Measurements from ENCODE around the gene LETM1.
A peak's percentile ranks its signal among the peaks of the same experiment; 100 is the strongest.

The LETM1 gene

DNA sequence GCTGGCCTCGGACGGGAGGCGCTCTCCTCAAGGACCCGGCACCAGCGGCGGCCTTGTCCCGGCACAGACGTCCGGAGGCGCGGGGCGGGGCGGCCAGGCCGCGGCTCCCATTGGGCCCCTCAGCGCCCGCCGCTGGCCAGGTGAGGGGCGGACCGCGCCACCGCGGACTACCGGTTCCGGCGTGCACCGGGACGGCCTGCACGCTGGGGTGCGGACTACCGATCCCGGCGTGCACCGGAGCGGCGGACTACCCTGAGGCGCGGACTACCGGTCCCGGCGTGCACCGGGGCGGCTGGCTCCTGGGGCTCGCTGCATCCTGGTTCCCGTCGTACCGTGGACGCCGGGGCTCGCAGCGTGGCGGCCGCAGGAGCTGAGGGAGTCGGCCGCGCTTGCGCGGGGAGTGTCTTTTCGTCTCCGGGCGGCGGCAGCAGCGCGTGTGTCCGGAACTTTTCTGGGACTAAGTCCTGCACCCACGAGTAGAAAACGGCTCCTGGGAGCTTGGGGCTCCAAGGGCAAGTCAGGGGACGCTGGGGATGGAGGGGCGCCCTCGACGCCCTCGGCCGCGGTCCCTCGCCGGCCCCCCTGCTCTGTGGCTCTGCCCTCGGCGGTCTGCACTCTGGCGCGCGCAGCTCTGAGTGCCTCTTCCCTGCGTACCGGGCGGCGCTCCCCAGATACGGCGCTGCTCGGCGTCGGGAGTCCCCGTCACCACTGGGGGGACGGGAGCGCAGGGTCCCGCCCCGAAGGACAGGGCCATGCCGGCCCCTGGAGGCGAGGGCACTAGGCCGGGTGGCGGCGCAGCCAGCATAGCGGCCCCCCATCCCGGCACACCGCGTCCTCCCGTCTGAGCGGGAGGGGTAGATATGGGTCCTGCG, at the start of gene LETM1:
TSS of gene LETM1 (minus strand) at position 86 of the 872 bp plus-strand sequence. CDS start 206 bp downstream, outside the sequence.
- Histone ChIP-seq H3K27ac (peak within 1 kb of the TSS; percentile 76 to 93 (median 89)), H3K27me3 (no peaks in the 10 kb centered on the region), H3K9ac (peak within 1 kb of the TSS; percentile 86 to 97 (median 93)), H3K36me3 (peaks cover 0 to 21% (median 15%) of the 10 kb centered on the region in 11 experiments; a peak in 15 of 22 replicates), H3K4me3 (peak within 1 kb of the TSS; percentile 87 to 99 (median 96)), H3K4me1 (peaks cover 38 to 68% (median 56%) of the 10 kb centered on the region in 10 experiments), H4K20me1 (peaks cover 12 to 47% (median 35%) of the 10 kb centered on the region in 11 experiments; a peak in 21 of 22 replicates), H3K9me3 (replicated peaks in 1 of 11) (no peaks in the 10 kb centered on the region), H3K4me2 (peak within 1 kb of the TSS; percentile 91 to 99 (median 97))
- TF ChIP-seq Cebpa-rat (IDR thresholded peaks at IDR 0.05): no peak

DNA sequence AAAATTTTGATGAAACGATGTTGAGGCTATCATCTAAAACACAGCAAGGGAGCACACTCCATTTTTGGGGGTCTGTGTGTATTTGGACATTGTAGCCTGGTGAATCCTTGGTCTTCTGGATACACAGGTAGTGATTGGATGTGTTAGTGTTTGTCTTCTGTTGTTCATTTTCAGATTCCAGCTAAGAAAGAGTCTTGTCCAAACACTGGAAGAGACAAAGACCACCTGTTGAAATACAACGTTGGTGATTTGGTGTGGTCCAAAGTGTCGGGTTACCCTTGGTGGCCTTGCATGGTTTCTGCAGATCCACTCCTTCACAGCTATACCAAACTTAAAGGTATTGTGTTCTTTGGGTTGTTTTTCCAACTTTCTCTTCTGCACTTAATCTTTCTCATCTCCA, 48.1 kb upstream of the LETM1 start:
- H3K27ac ChIP-seq: no peak overlapping the region
- no peaks in the 10 kb centered on the region for H3K27me3 ChIP-seq
- H3K4me2 ChIP-seq: no peak overlapping the region
- H3K9ac ChIP-seq: no peak overlapping the region
- no peak for TF ChIP-seq Cebpa-rat (IDR thresholded peaks at IDR 0.05)
- H3K36me3 ChIP-seq: peaks cover 65 to 97% (median 94%) of the 10 kb centered on the region in 11 experiments
- H4K20me1 ChIP-seq: peaks cover 37 to 100% (median 98%) of the 10 kb centered on the region in 11 experiments; a peak in 21 of 22 replicates
- H3K9me3 ChIP-seq (replicated peaks in 1 of 11): no peaks in the 10 kb centered on the region
- H3K4me3 ChIP-seq: no peak overlapping the region
- peaks cover 10 to 30% (median 22%) of the 10 kb centered on the region in 10 experiments; a peak in 19 of 20 replicates for H3K4me1 ChIP-seq

DNA sequence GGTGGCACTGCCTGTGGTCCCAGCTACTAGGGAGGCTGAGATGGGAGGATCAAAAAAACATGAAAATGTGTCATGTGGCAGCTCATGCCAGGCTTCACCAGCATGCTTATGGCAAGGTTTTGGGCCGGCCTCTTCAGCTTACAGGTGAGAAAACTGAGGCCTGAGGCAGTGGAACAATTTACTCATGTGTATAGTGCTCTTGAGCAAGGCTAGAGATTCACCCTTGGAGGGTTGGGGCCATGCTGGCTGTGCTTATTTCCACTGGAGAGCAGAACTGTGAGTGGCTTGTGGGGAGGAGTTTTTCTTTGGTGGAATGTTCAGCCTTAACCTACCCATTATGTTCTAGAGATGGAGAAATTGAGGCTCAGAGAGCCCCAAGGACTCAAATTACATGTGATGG, 47.1 kb upstream of the LETM1 start:
- Histone ChIP-seq H3K9me3 (replicated peaks in 1 of 11) (no peaks in the 10 kb centered on the region), H3K36me3 (peaks cover 63 to 87% (median 84%) of the 10 kb centered on the region in 11 experiments), H3K27me3 (no peaks in the 10 kb centered on the region), H3K4me2 (no peak overlapping the region), H3K4me1 (peaks cover 3 to 31% (median 21%) of the 10 kb centered on the region in 10 experiments; a peak in 18 of 20 replicates), H3K9ac (no peak overlapping the region), H3K4me3 (no peak overlapping the region), H3K27ac (no peak overlapping the region), H4K20me1 (peaks cover 35 to 100% (median 98%) of the 10 kb centered on the region in 11 experiments; a peak in 21 of 22 replicates)
- no peak for TF ChIP-seq Cebpa-rat (IDR thresholded peaks at IDR 0.05)

DNA sequence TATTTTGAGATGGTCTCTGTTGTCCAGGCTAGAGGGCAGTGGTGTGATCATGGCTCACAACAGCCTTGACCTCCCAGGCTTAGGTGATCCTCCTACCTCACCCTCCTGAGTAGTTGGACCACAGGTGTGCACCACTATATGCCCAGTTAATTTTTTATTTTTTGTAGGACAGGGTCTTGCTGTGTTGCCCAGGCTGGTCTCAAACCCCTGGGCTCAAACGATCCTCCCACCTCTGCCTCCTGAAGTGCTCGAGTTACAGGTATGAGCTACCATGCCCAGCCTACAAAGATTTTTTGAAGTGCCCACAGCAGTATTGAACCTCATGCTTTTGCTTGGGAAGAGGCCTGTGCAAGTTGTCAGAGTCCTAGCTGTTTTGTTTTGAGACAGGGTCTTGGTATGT, 46.3 kb upstream of the LETM1 start:
- H3K9ac ChIP-seq: peak overlapping the region in 1 of 11 experiments; percentile 14; a peak in 1 of 22 replicates
- H3K9me3 ChIP-seq (replicated peaks in 1 of 11): no peaks in the 10 kb centered on the region
- no peak overlapping the region for H3K4me3 ChIP-seq
- H3K4me2 ChIP-seq: no peak overlapping the region
- no peaks in the 10 kb centered on the region for H3K27me3 ChIP-seq
- no peak for TF ChIP-seq Cebpa-rat (IDR thresholded peaks at IDR 0.05)
- H3K4me1 ChIP-seq: peaks cover 0 to 28% (median 20%) of the 10 kb centered on the region in 10 experiments; a peak in 16 of 20 replicates
- no peak overlapping the region for H3K27ac ChIP-seq
- H3K36me3 ChIP-seq: peaks cover 55 to 79% (median 77%) of the 10 kb centered on the region in 11 experiments
- H4K20me1 ChIP-seq: peaks cover 34 to 100% (median 98%) of the 10 kb centered on the region in 11 experiments; a peak in 21 of 22 replicates

DNA sequence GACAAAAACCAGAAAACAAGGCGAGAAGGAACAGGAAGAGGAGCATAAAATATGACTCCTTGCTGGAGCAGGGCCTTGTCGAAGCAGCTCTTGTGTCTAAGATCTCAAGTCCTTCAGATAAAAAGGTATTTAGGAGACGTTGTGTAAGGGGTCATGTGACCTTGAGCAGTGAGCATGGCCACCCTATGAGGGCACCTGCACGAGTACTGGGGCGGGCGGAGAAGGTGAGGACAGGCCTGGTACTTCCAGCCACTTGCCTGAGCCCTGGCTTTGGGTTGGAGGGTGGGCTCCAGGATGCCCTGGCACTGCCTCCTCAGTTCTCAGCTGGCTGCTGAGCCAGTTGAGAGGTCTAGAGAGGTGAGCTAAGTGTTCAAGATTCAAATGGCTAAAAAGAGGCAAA, 45.2 kb upstream of the LETM1 start:
- Histone ChIP-seq H3K27ac (no peak overlapping the region), H3K36me3 (peaks cover 54 to 69% (median 67%) of the 10 kb centered on the region in 11 experiments), H3K4me1 (peaks cover 0 to 35% (median 23%) of the 10 kb centered on the region in 10 experiments; a peak in 17 of 20 replicates), H3K9ac (no peak overlapping the region), H3K4me3 (no peak overlapping the region), H4K20me1 (peaks cover 37 to 100% (median 97%) of the 10 kb centered on the region in 11 experiments; a peak in 21 of 22 replicates), H3K4me2 (no peak overlapping the region), H3K27me3 (no peaks in the 10 kb centered on the region), H3K9me3 (replicated peaks in 1 of 11) (no peaks in the 10 kb centered on the region)
- no peak for TF ChIP-seq Cebpa-rat (IDR thresholded peaks at IDR 0.05)

DNA sequence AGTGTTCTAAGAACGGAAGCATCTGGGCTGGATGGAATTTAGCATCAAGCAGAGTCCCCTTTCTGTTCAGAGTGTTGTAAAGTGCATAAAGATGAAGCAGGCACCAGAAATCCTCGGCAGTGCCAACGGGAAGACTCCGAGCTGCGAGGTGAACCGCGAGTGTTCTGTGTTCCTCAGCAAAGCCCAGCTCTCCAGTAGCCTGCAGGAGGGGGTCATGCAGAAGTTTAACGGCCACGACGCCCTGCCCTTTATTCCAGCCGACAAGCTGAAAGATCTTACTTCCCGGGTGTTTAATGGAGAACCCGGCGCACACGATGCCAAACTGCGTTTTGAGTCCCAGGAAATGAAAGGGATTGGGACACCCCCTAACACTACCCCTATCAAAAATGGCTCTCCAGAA, 44.7 kb upstream of the LETM1 start:
- H3K4me1 ChIP-seq: peaks cover 0 to 39% (median 26%) of the 10 kb centered on the region in 10 experiments; a peak in 17 of 20 replicates
- no peak overlapping the region for H3K4me2 ChIP-seq
- H4K20me1 ChIP-seq: peaks cover 38 to 100% (median 97%) of the 10 kb centered on the region in 11 experiments; a peak in 21 of 22 replicates
- peaks cover 49 to 69% (median 67%) of the 10 kb centered on the region in 11 experiments for H3K36me3 ChIP-seq
- H3K9me3 ChIP-seq (replicated peaks in 1 of 11): no peaks in the 10 kb centered on the region
- H3K4me3 ChIP-seq: no peak overlapping the region
- TF ChIP-seq Cebpa-rat (IDR thresholded peaks at IDR 0.05): no peak
- no peaks in the 10 kb centered on the region for H3K27me3 ChIP-seq
- no peak overlapping the region for H3K27ac ChIP-seq
- H3K9ac ChIP-seq: no peak overlapping the region

DNA sequence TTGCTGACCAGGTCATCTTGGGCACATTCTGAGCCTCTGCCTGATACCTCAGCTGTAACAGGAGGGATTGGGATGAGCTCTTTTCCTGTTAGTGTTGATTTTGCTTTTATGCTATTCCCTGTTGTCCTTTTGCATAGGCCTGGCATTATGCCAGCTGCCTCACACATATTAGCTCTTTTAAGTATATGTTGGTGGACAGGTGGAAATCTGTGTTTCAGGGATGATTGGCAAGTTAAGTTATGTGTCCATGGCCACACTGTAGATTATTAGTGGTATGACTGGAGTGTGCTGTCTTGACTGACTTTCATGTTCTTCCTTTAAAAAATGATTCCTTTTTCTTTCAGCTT, 44.1 kb upstream of the LETM1 start:
- Histone ChIP-seq H3K4me3 (no peak overlapping the region), H3K9me3 (replicated peaks in 1 of 11) (no peaks in the 10 kb centered on the region), H3K27me3 (no peaks in the 10 kb centered on the region), H3K9ac (no peak overlapping the region), H4K20me1 (peaks cover 36 to 100% (median 97%) of the 10 kb centered on the region in 11 experiments; a peak in 21 of 22 replicates), H3K4me1 (peaks cover under 1 to 38% (median 26%) of the 10 kb centered on the region in 10 experiments; a peak in 19 of 20 replicates), H3K27ac (no peak overlapping the region), H3K4me2 (no peak overlapping the region), H3K36me3 (peaks cover 43 to 68% (median 65%) of the 10 kb centered on the region in 11 experiments)
- TF ChIP-seq Cebpa-rat (IDR thresholded peaks at IDR 0.05): no peak

DNA sequence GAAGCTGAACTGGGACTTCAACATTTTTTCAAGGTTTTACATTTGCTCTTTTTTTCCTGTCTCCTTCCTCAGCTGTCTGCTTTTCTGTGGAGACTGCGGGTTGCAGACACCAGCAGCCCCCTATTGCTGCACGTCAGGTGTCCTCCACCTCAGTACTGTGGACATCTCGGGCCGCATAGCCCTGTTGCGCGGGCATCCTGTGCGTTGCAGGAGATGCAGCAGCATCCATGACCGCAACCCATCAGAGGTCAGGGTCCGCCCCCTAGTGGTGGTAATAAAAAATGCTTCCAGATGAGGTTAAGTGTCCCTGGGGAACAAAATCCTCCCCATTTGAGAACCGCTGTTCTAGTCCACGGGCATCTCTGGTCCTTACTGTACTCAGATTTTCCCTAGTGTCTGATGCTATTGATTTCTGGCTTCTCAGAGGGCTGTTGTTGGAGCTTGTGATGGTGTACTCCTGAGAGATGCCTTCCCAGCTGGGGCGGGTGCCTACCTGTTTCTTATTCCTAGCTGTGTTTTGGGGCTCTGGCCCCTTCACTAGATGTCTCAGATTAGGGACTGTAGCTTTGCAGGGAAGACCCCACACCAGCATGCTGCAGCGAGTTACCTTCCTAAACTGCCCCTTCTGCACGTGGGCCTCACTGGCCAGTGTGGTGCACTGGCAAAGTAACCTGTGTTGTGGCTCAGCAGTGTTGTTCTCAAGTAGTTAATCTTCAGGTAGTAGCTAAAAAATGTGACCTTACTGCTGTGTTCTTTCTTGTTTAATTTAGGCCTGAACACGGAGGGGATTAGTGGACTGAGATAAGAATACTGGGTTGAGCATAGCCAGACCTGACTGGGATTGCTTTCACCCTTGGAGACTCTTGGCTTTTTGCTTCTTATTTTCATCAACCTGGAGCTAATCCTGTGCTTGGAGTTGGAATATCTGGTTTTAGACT, 43.5 kb upstream of the LETM1 start:
- H3K27me3 ChIP-seq: no peaks in the 10 kb centered on the region
- no peak overlapping the region for H3K9ac ChIP-seq
- H3K4me1 ChIP-seq: peaks cover 7 to 44% (median 29%) of the 10 kb centered on the region in 10 experiments
- peaks cover 37 to 68% (median 64%) of the 10 kb centered on the region in 11 experiments for H3K36me3 ChIP-seq
- H4K20me1 ChIP-seq: peaks cover 36 to 100% (median 97%) of the 10 kb centered on the region in 11 experiments; a peak in 21 of 22 replicates
- TF ChIP-seq Cebpa-rat (IDR thresholded peaks at IDR 0.05): no peak
- H3K4me3 ChIP-seq: no peak overlapping the region
- H3K27ac ChIP-seq: 0 out of 22 replicates have a peak overlapping the region, but pooled peaks of 1 of the 11 experiments have one; percentile 40
- peak overlapping the region in 9 of 11 experiments; percentile 0 to 42 (median 27); a peak in 12 of 22 replicates for H3K4me2 ChIP-seq
- no peaks in the 10 kb centered on the region for H3K9me3 ChIP-seq (replicated peaks in 1 of 11)
